Stimulated activated CD4-positive, alpha-beta T cell treated with anti-CD3 and anti-CD28 coated beads, Interleukin-2, amount 100 ng/mL, for 24 hours (primary cell): ENCODE results near the gene KEAP1.

ENCODE experiments used
- DNase-seq, 2 donors: peaks; one replicate each; pipeline ENCODE4 v3.0.0-alpha.2; 2020

KEAP1 gene

GRCh38 chr19:10439588-10439987 lies 63.6 kb downstream of the KEAP1 start:
- no peak for DNase-seq
